Fibroblast of skin of right quadriceps (primary cell): ENCODE data around the gene FAM163B.
A peak's percentile ranks its signal among the peaks of the same experiment; 100 is the strongest.

Experiments used
- DNase-seq: peaks from one replicate; pipeline ENCODE4 v3.0.0-alpha.2; 2013

The FAM163B gene

GRCh38 chr9:133609311-133610098 is at the start of gene FAM163B:
Gene FAM163B (minus strand): TSS chr9:133609389. CDS start chr9:133580223, 29,166 bp downstream.
- peak; percentile 19 for DNase-seq

DNA sequence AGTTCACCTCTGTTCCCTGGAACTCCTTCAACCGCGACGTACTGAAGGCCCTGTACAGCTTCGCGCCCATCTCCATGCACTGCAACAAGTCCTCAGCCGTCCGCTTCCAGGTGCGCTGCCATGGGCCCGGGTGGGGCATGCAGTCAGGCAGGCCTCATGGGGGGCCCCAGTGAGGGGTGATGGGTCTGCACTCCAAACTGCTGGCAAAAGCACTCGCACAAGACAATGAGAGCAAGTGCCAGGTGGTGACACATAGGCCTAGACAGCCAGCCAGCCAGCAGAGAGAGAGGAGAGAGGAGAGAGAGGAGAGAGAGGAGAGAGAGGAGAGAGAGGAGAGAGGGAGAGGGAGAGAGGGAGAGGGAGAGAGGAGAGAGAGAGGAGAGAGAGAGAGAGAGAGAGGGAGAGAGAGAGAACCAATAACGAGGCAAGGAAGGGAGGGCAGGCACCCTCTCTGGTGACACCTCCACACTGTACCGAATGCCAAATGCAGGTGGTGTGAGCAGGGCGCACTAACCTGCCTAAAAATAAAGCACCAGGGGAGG is 48.0 kb upstream of the FAM163B start:
- DNase-seq: no peak

GRCh38 chr9:133656211-133657119 is 47.3 kb upstream of the FAM163B start:
- DNase-seq: no peak

GRCh38 chr9:133655701-133656100 is 46.5 kb upstream of the FAM163B start:
- DNase-seq: no peak

DNA sequence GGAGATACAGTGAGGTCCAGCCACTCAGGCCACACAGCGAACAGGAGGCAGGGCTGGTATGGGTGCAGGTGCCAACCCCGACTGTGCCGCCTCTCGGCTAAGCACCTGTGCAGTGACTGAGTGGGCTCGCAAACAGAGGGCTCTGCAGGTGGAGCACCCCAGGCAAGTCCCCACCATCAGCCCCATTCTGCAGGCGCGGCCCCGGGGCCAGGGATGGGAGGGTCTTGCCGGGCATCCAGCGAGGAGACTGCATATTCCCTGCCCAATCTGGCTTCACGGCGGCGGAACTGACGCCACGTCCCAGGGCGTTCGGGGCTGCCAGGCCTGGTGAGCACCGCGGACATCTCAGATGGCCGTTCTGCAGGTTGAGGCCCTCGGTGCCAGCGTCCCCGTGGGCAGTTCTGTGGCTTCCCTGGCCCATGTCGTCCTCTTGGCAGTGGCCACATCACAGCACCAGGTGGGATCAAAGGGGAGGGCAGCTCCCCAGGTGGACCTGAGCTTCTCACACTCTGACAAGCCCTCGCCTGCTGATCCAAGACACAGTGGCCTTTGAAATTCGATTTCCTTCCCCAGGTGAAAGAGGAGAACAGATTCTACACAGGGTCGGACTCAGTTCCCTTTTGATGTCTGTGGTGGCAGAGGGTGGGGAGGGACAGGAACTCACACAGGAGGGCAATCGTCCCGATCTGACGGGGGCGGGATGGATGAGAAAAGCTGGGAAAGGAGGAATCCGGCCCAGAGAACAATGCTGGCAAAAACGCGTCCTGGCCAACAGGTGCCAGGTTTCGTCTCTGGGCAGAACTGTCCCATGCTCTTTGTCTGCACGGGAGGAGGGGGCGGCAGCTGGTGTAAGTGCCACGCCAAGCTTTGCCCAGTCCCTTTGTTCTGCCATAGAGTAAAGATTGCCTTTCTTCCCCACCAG is 45.8 kb upstream of the FAM163B start:
- DNase-seq: no peak

DNA sequence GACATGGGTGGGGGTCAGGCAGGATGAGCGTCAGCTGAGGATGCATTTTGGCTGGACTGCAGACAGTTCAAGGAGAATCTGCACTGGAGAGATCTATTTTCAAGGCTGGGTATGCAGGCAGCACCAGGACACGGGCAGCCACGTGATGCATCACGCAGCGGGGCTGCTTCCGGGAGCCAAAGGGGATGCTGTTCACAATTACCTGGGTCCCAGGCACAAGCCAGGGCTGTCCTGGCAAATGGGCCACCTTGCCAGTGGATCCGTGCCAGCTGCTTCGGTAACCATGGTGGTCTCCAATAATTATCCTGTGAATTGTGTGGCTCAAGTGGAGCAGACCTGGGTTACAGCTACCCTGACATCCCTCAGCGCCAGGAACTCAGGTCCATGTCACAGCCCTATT is 44.4 kb upstream of the FAM163B start:
- no peak for DNase-seq

DNA sequence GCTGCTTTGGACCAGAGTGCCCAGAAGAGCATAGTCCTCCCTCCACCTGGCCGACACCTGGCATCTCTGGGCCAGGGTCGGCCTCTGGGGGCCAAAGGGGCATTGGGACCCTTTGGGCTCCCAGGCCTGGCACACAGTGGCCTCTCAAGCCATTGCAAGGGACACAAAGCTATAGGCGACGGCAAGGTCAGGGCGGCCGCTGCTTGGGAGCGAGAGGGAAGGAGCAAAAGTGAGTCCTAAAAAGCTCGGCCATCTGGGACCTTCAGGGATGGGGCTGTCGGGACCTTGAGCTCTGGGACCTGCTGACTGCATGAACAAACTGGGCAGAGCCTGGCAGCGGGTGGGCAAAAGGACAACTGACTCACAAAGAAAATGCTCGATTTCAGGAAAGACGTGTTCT is 40.8 kb upstream of the FAM163B start:
- DNase-seq: no peak

DNA sequence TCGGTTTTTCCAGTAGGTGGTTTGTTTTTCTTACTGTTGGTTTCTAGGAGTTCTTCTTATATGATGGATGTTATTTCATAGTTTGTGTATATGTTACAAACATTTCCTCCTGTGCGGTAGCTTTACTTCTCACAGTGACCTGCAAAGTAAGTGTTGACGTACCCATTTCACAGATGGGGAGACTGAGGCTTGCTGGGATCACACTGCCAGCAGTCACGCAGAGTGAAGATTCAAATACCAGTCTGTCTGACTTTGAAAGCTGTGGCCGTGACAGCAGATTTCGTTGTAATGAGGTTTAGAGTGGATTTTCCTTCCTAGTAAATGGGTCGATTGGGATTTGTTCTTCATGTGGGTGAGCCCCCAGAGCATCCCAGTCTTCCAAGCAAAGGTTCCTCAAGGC is 40.0 kb upstream of the FAM163B start:
- DNase-seq: no peak

DNA sequence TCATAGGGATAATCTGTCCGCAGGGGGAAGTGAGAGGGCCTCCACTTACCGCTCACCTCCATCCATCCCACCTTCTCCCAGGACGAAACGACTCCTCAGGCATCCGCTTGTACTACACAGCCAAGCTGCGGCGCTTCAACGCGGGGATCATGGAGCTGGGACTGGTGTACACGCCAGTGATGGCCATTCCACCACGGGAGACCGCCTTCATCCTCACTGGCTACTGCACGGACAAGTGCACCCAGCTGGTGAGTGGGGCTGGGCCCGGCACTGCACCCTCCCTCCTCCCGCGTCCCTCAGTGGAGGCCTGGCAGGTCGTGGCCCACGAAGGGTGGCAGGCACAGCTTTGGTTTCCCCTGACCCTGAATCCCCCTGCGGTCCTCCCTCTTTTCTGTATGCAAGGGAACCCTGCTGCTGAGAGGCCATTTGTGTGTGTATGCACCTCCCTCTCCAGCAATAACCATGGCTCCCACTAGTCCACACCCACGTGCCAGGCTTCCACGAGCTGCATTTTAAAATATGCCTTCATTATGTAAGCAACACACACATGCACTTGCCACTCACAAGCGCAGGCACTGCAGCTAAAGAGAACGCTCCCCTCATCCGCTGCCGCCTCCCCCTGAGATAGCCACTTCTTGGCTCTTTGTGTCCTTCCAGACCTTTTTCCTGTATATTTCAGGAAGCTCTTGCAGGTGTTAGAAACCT is 38.7 kb upstream of the FAM163B start:
- no peak for DNase-seq

DNA sequence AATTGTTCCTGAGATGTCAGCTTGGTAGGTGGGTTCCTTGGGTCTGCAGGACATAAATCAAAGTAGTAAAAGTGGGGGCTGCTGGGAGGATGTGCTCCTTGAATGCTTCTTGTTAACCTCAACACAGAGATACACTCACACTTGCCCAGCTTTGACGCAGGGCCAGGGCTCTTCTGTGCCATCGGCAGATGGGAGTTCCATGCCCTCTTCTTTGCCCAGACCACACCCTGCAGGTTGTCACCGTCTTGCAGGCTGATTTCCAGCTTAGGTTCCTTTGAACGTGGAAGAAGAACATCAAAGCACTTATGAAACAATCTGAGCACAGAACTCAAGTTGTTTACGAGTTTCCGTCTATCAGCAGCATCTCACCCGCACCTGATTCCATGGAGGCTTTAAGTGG is 38.0 kb upstream of the FAM163B start:
- DNase-seq: no peak

DNA sequence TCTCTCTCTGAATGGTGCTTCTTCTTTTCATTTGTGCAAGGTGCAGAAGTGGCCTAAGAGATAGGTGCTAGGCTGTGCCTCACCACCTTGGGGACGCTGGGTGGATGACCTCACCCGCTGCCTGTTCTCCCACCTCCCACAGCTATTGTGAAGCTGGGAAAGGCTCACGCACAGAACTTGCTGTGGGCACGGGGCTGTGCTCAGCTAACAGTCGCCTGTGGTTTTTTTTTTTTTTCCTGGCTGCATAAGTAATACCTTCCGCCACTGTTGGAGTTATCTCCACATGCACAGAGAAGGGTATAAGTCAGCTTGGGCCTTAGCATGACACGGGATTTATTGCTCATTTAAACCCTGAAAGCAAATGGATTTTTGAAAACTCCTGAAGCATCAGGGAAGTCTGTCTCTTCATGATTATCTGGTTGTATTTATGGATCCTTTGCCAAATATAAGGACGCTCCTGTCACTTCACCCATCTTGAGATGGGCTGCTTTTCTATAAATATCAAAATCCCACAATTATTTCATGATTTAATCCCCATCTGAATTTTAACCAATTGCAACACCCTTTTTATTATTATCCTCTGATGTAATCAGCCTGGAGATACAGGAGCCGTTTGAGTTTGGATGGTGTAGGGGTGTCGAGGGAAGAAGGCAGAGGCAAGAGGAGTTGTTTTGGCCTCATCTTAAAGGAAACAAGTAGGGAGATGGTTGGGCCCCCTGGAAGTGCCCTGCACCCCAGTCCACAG is 36.0 kb upstream of the FAM163B start:
- no peak for DNase-seq

DNA sequence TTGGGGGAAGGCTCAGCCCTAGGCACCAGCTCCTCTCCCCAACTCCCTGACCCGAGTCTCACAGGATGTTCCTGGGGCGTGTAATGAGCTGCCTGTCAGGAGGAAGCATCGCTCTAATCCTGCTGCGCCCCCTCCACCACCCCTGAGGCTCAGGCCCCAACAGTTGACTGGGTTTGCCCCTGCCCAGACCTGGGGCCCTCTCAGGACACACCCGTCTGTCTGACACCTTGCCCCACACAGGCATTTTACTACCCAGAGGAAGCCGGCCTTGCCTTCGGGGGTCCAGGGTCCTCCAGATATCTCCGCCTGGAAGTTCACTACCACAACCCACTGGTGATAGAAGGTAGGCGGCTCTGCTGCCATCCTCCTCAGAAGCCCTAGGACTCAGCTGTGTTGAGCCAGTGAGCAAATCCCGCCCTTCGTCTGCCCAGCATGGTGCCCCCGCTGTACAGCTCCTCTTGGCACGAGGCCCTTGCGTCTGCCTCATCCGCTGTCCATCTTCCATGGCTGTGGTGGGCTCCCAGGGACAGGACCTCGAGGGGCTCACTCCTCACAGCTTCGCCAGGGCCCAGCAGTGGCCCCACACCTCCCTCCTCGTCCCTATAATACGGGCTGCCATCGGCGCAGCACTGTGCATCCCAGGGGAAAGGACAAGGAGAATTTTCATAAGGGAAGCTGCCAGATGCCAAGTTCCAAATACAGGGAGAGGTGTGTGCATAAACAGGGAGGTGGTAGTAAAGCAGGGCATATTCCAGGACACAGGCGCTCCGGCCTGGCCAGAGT is 35.0 kb upstream of the FAM163B start:
- no peak for DNase-seq

DNA sequence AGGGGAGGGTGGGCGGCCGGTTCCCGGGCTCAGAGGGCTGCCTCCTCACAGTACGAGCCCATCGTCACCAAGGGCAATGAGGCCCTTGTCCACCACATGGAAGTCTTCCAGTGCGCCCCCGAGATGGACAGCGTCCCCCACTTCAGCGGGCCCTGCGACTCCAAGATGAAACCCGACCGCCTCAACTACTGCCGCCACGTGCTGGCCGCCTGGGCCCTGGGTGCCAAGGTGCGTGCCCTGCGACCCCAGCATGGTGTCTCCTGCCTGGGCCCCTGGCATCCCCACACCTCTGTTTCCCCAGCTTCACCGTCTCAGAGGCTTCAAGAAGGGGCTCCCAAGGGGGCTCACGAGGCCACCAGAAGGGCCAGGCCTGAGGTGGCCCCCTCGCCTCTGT is 34.2 kb upstream of the FAM163B start:
- no peak for DNase-seq

DNA sequence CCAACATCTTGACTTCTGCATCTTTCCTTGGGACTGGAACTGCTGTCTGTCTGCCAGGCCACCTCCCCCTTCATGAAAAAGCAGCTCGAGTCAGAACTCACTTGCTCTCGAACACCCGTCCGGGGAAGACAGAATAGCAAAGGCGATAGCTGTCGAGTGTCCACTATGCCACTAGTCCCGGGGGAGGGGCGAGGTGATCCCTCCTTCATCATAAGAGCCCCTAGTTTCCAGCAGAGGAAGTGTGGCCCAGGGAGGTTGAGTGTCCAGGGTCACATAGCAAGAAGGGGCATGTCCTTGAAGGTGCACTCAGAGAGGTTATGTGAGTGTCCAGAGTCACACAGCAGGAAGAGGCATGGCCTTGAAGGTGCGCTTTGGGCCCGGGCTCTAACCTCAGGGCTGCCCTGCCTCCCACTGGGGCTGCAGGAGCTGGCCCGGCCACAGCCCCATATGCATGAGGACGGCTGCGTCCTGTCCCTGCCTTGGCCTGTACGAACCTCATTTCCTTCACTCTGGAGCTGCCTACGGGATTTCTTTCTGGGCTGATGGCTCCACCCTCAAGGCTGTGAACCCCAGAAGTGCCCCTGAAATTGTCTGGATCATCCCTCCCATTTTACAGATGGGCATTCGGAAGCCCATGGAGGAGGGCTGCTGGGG is 33.6 kb upstream of the FAM163B start:
- DNase-seq: no peak

DNA sequence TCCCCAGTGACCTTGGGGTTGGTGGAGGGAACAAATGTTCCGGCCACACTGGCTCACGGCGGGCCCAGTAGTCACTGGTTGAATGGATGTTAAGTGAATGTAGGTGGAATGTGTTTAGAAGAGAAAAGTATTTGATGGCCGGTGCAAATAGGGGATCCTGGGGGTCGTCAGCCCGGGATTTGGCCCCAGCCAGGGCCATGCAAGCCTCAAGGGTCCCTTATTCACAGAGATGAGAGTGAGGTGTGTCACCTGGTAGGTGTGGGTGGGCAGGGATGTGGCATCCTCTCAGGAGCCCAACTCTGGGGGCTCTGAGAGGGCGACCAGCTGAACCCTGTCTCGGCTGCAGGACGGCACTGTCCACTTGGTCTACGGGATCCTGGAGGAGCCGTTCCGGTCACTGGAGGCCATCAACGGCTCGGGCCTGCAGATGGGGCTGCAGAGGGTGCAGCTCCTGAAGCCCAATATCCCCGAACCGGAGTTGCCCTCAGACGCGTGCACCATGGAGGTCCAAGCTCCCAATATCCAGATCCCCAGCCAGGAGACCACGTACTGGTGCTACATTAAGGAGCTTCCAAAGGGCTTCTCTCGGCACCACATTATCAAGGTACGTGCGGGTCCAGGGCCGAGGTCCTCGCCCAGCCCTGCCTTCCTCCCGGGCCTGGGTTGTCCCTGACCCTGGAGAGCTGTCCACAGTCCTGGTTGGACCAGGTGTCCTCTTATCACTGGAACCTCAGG is 32.8 kb upstream of the FAM163B start:
- no peak for DNase-seq

- no peak for DNase-seq
These were observed 32.1 kb upstream of the FAM163B start for GRCh38 chr9:133641396-133641655.

- DNase-seq: no peak
These were observed 31.6 kb upstream of the FAM163B start for GRCh38 chr9:133640580-133641395.

DNA sequence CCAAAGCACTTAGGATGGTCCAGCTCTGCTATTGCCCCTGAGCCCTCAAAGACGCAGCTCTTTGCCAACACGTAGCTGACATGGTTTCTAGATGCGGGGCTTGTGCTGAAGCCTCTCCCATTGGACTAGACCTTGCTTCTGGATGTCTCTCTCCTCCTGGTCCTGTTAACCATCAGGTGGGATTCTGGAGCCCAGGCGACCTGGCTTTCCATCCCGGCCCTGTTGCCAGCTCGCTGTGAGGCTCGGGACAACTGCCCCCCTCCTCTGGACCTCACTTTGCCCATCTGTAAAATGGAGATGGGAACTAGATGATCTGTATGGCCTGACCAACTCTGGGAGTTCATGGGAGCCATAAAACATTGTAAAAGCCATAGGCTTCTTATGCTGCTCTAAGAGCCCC is 31.0 kb upstream of the FAM163B start:
- DNase-seq: no peak

DNA sequence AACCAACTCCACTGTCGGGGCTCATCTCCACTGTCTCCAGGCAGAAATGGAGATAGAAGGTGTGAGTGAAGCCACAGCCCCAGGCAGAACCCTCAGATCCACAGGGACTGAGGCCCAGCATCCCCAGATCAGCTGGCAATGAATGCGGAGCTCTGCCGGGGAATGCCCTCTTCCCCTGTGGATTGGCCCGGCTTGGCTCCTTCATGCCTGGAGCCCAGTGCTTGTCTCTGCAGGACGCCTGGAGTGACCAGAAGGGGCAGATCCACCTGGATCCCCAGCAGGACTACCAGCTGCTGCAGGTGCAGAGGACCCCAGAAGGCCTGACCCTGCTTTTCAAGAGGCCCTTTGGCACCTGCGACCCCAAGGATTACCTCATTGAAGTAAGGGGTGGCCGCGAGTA is 30.4 kb upstream of the FAM163B start:
- no peak for DNase-seq
